HG02610 (cell line): ENCODE results near the gene MACROD1.

ENCODE experiments used
- ATAC-seq: cut with Tn5 transposase; IDR thresholded peaks from one replicate; pipeline ENCODE4 v1.9.1; 2021; ENCODE audit warnings: mild to moderate bottlenecking, moderate library complexity; ENCODE audit not compliant: unreplicated experiment

MACROD1 gene

DNA sequence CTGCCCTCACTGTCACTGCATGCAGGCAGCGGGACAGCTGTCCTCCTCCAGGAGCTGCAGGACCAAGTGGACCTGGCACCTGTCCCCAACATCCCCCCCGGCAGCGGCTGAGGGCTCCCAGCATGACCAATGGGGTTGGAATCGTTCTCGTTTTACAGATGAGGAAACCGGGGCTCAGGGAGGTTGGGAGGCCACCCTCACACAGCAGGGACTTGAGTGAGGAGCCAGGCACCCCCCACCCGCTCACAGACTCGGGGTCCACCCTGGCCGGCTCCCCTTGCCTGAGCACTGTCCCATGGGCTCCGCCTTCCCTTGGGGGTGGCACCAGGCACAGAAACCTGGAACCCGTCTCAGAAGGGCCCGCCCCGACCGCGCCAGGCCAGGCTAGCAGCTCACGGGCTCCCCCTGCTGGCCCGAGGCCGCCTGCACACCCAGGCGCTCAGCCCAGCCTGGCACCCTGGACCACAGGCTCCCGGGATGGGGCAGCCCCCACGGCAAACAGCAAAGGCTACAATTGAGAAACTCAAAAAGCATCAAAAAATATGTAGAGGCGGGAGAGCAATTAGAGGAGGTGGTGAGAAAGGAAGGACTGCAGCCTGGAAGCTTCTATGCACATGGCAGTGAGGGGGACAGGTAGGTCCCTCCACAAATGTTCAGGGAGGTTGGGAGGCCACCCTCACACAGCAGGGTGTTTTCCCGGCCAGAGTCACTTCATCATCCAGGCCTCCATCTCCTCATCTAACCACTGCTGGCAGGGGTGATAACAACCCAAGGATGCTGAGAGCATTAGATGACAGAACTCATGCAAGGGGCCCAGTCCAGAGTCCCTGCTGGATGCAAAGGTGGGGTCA lies 12.8 kb downstream of the MACROD1 start:
- ATAC-seq, result peak; percentile 66

DNA sequence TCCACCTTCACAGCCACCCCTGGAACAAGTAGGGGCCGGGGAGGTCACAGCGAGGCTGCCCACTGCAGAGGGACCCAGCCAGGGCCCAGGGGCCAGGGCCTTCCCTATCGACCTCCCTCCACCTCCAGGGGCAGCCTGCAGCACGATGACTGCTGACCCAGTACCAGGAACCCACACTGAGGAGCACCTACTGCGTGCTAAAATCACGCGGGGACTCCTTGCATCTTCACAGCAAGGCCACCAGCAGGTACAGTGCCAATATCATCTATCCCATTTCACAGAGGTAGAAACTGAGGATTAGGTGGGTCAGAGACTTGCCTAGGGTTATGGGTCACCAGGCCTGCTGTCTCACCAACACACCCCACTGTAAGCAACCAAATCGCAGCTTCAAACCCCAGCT lies 14.6 kb downstream of the MACROD1 start:
- no peak for ATAC-seq

DNA sequence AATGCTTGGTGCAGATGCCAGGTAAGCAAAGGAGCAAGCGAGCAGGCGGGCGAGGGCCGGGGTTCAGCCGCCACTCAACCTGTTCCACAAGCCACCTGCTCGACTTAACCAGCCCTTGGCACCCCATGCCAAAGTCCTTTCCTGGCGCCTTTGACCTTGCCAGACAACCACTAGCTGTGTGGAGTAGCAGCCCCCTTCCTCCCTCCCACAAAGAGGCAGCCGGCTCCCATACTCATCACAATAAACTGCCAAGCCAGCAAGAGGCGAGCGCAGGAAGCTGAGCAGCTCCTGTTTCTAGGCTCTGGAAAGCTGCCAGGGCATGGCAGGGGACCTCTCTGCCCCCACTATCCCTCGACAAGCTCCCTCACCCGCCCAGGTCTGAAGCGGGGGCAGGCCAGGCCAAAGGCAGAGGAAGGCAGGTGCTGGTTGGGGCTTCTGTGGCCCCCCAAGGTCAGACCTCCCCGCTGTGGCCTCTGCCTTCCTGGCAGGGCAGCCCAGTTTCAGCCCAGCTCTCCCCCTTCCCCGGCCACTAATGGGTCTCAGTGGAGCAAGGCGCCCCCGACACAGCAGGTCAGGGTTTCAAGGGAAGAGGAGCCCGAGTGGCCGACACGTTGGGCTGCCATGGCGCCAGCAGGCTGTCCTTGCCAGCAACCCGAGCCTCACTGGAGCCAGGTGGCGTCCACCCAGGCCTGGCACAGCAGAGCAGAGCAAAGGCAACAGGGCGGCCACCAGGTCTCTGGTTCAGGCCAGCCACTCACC lies 15.3 kb downstream of the MACROD1 start:
- no peak for ATAC-seq

DNA sequence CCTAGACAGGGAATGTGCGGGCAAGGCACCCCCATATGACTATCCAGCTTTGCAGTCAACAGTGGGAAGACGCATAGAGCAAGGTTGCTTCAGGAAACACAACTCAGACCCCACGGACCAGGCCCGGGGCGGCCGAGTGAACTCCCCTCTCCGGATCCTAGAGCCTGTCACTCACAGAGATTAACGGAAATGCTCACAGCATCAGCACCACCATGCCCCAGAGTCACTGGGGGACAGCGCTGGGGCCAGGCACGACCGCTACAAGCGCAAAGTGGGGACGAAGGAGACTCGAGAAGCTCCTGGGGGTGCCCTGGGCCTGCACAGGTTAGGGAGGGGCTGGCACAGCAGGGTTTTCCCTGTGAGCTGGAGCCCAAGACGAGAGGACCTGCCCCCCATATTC lies 15.9 kb downstream of the MACROD1 start:
- ATAC-seq, result no peak

DNA sequence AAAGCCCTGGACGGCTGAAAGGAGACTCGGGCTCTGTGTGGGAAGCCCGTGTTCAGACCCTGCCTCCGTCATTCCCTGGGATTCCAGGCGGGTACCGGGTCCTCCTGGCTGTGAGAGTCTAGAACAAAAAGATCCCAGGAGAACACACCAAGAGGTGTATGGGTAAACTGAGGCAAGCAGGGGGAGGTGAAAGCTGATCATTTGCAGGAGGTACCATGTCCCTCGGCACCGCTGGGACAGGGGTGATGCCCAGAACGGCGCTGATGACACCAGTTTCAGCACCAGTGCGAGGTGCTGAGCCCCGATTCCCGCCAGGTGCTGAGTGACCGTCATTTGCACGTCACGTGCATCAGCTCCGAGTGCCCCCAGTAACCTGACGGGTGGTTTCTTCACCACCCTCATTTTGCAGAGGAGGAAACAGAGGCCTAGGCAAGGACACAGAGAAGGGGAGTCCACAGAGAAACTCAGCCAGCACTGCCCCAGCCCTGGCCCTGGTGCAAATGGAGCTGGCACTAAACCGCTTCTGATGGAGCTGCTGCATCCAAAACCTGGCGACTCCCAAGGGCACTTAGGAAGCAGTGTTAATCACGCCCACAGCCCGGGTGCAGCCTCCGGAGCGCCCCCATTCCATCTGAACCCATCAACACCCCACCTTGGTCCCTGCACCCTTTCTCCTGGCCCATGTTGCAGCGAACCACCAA lies 16.8 kb downstream of the MACROD1 start:
- no peak for ATAC-seq

DNA sequence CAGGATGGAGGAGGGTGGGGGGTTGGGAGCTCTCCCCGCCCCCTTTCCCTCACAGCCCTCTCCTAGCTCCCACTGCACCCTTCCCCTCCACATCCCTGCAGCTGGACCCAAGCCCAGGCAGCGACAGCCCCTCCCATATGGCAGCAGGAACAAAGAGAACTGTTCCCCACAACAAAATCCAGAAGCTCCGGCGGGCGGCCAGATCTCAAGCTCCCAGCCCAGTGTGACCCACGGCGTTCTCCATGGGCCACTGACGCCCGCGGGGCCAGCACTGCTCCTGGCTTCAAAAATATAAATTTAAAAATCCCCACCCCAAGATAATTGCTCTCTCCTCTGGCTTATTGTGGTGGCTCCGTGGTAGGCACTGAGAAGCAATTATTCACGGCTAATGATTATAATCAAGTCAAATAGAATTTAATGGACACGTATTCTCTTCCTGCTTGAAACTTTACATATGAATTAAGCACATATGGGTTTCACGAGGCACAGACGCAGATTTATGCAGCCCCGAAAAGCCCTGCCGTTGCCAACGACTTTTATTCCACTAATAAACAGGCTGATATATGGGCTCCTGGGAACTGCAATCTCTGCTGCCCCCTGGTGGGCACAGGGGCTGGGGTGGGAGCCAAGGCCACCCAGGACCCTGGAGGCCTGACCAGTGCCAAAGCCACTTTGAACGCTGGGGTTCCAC lies 17.5 kb downstream of the MACROD1 start:
- no peak for ATAC-seq

DNA sequence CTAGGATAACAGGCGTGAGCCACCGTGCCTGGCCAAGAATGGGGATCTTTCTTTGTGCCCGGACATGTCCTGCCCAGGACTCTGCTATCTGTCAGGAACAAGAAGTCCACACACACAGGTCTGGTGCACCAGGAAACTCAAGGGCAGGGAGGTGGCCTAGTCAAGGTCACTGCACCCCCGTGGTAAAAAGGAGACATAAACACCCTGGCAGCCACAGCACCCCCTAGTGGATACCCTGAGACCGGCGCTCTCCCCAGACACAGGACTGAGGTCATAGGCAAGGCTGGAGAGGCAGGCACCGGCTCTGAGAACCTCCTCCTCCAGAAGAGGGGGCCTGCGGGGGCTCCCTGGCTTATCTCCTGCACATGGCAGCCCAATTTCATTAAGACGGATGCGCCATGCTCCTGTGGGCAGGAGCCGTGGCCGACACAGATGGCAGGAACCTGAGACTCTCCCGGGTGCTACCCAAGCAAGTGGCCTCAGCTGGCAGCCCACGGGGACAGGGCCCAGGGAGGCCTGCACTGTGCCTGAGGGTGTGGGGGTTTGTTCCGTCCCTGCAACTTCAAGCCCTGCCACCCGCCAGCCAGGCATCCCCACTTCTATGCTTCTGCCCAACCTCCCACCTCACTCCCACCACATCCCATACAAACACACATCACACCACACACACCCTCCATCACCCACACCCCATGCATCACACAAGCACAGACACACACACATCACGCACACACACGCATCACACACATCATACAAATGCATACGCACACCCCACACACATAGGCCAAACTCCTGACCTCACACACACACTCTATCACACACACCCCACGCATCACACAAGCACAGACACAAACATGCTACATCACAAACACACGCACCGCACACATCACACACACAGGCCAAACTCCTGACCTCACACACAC lies 19.6 kb downstream of the MACROD1 start:
- no peak for ATAC-seq

DNA sequence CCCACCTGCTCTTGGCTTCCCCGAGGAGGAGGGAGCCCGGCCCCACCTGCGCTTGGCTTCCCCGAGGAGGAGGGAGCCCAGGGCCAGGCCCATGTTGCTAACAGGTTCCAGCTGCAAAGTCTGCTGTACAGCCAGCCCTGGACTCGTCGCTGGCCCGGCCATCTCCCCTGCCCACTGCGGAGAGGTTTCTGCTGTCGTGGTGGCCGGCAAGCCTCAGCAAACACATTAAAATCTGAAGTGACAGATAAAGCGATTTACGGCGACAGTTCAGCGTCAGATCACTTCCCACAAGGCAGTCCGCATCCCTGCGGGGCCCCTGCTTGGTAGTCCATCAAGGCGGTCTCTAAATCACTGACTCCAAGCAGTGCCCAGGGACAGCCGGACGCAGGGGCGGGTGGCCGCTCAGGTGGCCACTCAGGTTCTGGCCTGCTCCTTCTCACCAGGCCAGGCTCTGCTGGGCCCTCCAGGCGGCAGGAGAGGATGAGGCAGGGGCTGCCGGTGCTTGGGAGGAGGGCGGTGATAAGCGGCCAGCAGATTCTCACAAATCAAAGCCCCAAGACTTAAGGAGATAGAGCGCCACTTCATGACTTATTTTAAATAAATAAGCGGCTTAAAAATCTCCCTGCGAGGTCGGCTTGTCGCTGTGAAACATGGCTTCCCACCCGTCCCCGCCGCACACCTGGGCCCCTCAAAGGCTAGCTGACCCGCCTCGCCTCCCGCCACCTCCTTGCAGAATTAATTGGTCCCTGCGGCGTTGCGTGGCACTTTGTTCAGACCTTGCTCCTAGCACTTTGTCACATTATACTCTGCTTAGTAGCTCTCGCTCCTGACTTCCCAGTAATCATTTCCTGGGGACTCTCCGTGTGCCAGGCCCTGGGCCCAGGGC lies 21.1 kb downstream of the MACROD1 start:
- ATAC-seq, result no peak

DNA sequence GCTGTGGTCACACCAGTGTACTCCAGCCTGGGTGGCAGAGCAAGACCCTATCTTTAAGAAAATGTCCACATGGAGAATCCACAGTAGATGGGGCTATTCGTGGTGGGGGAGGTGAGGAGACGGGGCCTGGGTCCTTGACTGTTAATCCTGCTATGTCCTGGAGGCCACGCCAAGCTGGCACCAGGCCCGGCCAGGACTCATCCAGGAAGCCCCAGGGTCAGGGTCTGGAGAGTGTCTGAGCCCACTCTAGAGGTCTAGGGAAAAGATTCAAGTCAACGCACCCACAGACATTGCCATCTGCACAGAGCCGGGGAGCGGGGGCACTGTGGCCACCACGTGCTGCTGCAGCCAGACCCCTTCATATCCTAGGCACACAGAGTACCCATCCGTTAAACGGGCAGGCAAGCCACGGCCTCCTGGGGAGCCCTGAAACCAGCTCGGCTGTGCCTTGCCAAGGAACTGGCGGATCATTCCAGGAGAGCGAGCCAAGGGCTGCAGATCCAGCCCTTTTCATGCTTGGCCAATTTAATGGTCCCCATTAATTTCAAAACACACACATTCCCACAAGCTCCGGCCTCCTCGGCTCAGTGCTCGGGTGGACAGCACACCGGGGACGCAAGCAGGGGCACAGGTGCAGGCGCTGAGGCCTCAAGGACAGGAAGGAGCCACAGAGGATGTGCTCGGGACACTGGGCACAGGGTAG lies 24.7 kb downstream of the MACROD1 start:
- ATAC-seq, result no peak

DNA sequence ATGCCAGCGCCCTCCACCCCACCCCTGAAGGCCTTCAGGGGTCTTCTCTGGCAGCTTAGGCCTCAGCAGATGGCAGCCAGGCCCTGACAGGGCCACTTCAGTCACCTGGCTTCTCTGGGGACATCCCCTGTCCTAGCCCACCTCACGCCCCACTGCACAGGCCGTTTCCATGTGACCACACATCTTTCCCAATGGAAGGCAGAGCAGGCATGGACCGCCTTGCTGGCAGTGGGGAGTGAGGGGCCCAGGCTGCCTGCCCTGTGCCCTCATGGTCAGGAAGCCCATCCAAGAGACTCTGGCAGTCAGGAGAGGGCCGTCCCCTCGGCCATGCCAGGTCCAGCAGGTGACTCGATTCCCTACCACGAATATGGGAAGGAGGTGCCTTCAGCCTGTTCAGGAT lies 25.8 kb downstream of the MACROD1 start:
- ATAC-seq, result no peak

DNA sequence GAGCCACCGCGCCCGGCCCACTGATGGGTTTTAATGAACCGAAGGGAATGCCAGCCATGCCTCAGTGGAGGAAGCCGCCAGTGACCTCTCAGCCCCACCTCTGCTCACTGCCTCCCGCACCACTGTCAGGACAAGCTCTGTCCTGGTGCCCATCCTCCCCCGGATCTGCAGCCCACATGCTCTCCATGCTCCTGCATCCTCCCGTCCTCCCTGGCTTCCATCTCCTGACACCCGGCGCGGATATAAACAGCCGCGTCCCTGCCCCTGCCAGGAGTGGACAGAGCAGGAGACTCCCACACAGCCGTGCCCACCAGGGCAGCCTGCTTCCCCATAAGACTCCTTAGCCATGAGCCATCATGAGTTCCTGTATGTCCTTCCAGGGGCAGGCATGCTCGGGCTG lies 26.9 kb downstream of the MACROD1 start:
- ATAC-seq, result no peak

DNA sequence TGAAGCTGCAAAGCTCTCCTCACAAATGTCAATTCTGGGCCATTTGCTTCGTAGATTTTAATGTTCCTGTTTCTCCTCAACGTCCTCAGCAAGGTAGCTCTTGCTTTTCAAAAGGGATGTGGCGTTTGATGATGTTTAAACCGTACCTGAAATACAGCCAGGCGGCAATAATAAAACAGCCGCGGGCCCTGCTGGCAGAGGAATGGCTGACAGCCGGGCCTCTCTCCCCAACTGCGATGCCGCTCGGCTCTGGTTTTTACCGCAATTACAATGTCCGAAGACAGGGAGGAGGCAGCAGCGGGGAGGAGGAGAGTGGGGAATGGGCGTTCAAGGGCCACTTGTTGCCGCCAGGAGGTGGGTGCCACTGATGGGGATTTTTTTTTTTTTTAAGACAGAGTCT lies 27.5 kb downstream of the MACROD1 start:
- no peak for ATAC-seq

DNA sequence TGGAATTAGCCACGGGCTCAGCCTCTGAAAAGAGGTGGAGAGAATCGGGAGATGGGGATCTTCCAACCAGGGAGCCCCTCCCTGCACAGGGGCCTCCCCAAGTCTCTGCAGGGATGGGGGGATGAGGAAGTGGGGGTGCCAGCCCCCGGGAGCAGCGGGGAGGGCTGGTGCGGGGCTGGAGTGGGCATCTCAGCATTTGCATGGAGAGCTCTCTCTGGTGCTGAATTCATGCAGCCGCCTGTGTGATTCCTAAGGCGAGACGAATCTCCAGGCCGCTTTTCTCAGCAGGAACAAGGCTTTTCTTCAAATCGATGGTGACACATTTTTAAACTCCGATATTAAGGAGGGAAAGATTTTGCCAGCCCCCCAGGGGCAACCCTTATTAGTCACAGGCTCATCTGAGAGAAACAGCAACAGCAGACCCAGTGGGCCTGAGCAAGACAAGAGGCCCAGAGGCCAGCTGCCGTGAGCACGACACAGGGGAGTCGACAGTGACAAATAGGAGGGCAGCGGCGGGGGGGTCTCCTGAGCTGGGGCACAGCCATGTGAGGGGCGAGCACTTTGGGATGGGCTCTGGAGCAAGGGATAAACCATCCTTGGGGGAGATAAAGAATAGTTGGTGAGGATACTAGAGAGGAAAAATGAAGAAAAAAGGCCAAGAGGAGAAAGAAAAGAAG lies 29.0 kb downstream of the MACROD1 start:
- no peak for ATAC-seq

DNA sequence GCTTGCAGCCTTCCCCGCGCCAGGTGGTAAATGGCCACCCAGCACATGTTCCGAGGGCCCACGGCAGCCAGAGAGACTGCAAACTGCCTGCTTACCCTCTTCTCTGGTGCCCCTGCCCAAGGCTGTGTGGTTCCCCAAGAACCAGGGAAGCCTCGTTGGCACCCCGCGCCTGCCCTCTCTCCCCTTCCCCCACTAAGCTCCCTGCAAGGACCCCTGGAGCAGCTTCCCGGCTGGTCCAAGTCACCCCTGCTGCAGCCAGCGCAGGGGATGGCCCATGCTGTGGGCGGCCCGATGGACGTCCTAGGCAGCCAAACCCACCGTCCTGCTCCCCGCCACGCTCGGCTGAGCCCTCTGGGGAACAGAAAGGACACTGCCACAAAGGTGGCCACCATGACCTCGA lies 30.2 kb downstream of the MACROD1 start:
- no peak for ATAC-seq

DNA sequence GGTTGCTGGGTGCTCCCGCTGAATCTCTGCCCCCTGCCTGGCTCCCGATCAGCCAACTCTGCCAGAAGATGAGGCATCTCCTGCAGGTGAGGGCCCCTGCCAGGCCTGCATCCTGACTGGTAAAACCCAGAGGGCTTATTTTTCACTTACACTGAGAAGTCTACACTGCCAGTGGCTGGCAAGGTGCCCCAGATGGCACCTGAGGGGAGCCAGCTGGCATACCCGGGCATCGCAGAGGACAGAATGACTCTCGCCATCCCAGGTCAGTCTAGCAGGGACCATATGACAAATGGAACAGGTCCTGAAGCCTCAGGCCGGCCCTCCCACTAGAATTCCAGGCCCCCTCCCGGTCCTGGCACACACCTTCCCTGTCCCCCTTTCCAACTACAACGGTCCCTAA lies 30.9 kb downstream of the MACROD1 start:
- ATAC-seq, result no peak

DNA sequence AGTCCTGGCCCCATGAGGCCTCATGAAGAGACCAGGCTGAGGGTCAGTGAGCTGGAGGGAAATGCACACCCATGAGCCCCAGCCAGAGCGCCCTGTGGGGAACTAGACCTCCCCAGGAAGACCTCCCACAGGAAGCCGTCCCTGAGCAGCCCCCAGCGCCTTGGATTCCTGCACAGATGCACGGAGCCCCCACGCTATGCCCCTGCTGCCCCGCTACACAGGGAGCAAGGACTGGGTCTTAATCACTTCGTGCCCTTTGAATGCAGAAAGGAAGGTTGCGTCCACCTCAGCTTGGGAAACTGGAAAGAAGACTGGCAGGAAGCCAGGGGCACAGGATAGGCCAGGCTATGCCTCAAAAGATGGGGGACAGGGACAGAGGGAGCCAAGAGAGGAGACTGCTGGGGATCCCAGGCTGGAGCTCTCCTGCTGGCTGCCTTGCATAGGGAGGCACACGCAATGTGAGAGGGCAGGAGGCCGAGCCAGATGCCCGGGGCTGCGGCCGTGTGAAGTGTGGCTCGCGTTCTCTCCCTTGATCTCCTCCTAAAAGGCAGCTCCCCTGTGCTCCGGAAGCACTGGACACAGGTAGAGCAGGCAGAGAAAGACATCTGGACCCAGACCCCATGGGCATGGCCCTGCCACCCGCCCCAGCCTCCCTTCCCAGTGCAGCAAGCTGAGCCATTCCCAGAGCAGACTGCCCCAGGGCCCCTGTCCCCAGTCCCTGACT lies 32.8 kb downstream of the MACROD1 start:
- no peak for ATAC-seq

DNA sequence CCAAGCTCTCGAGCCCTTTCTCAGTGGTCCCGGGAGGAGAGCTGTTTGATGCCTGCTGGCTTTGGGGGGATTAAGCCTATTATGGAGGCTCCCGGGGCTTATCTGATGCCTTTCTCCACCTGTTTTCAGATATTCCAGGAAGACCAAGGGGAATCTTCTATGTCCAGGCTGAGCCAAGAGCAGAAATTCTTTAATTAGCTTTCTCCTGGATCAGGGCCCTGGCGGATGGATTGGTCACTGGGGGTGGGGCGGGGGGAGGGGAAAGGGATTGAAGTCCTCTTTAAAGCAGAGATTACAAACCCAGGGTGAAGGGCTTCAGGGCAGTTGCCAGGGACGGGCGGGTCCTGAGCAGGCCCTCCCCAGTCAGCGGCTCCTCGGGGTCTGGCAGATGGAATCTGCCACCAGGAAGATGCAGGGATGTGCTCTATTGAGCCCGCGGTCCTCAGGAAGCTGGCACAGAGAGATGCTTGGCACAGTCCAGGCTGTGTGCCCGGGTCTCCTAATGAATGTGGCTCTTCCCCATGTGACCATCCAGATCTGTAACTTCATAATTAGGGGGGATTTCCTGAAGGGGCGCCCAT lies 33.6 kb downstream of the MACROD1 start:
- ATAC-seq, result no peak
